ENCODE measurements around the gene FER1L5. TPM values are rescaled to one million over a fixed set of nuclear protein-coding genes. Genes with fewer than 3 reads are reported as not detected.
"Not testable (repeated sequence)": the region's sequence is repeated elsewhere in the genome, so short reads cannot be mapped to it uniquely, and the experiment has no call there.

FER1L5 gene
- total RNA-seq, 1 experiment from 2014 or later: 1.2 TPM

DNA sequence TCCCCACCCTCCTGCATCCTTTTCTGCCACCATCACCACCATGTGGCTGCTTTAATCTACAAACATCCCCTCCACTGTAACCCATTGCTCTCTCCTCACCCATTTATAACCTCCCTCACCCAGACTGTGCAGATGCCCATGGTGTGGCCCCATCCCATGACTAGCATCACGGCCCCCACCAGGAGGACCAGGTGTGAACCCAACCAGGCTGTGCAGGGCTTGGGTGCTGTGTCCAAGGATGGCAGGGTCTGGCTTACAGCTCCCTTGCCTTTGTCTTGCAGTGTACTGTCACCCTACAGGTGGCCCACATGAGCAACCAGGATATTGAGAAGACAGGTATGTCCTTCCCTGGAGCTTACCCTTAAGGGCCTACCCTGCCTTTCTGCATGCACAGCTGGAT lies 6.8 kb downstream of the FER1L5 start:
- no TSS peak for BruUV-seq (replicated peaks)
- H3K9me3 ChIP-seq (ENCODE audit: low read depth, low read length, poor library complexity, severe bottlenecking): no peaks in the 10 kb centered on the region
- H3K27ac ChIP-seq (ENCODE audit: low read depth, low read length, poor library complexity, severe bottlenecking): no peak overlapping the region
- DNase-seq (ENCODE audit: low spot score): no peak
- POLR2A ChIA-PET (ENCODE audit: low non-redundant PET): no interaction called here
- no peak for TF ChIP-seq EZH2 (IDR thresholded peaks at IDR 0.05; ENCODE audit: borderline replicate concordance, low read depth, low read length, poor library complexity, severe bottlenecking)
- TF ChIP-seq, protein P1, sequence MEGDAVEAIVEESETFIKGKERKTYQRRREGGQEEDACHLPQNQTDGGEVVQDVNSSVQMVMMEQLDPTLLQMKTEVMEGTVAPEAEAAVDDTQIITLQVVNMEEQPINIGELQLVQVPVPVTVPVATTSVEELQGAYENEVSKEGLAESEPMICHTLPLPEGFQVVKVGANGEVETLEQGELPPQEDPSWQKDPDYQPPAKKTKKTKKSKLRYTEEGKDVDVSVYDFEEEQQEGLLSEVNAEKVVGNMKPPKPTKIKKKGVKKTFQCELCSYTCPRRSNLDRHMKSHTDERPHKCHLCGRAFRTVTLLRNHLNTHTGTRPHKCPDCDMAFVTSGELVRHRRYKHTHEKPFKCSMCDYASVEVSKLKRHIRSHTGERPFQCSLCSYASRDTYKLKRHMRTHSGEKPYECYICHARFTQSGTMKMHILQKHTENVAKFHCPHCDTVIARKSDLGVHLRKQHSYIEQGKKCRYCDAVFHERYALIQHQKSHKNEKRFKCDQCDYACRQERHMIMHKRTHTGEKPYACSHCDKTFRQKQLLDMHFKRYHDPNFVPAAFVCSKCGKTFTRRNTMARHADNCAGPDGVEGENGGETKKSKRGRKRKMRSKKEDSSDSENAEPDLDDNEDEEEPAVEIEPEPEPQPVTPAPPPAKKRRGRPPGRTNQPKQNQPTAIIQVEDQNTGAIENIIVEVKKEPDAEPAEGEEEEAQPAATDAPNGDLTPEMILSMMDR (conservative IDR thresholded peaks at IDR 0.05; ENCODE audit: low read depth, low read length): no peak
- intact Hi-C loops (cut with micrococcal nuclease; ENCODE audit: unreplicated experiment): no loop called here
- H3K36me3 ChIP-seq (ENCODE audit: insufficient read depth, low read length, poor library complexity, severe bottlenecking): no peaks in the 10 kb centered on the region
- H3K4me1 ChIP-seq (ENCODE audit: insufficient read depth, low read length, poor library complexity, severe bottlenecking): no peaks in the 10 kb centered on the region
- CTCF ChIA-PET: no interaction called here
- H3K4me3 ChIP-seq (ENCODE audit: low read depth, low read length, poor library complexity, severe bottlenecking): no peak overlapping the region
- H3K27me3 ChIP-seq (replicated peaks; ENCODE audit: insufficient read depth, low read depth, low read length, poor library complexity): no peaks in the 10 kb centered on the region

- no peak for DNase-seq (ENCODE audit: low spot score)
- ChIA-PET CTCF (no interaction called here), POLR2A (ENCODE audit: low non-redundant PET) (no interaction called here)
- no peaks in the 10 kb centered on the region for H3K36me3 ChIP-seq (ENCODE audit: insufficient read depth, low read length, poor library complexity, severe bottlenecking)
- H3K9me3 ChIP-seq (ENCODE audit: low read depth, low read length, poor library complexity, severe bottlenecking): no peaks in the 10 kb centered on the region
- no TSS peak for BruUV-seq (replicated peaks)
- no peak overlapping the region for H3K4me3 ChIP-seq (ENCODE audit: low read depth, low read length, poor library complexity, severe bottlenecking)
- H3K4me1 ChIP-seq (ENCODE audit: insufficient read depth, low read length, poor library complexity, severe bottlenecking): no peaks in the 10 kb centered on the region
- TF ChIP-seq EZH2 (IDR thresholded peaks at IDR 0.05; ENCODE audit: borderline replicate concordance, low read depth, low read length, poor library complexity, severe bottlenecking): no peak
- TF ChIP-seq, protein P1 (conservative IDR thresholded peaks at IDR 0.05; ENCODE audit: low read depth, low read length): no peak
- no peaks in the 10 kb centered on the region for H3K27me3 ChIP-seq (replicated peaks; ENCODE audit: insufficient read depth, low read depth, low read length, poor library complexity)
- H3K27ac ChIP-seq (ENCODE audit: low read depth, low read length, poor library complexity, severe bottlenecking): no peak overlapping the region
- intact Hi-C loops (cut with micrococcal nuclease; ENCODE audit: unreplicated experiment): no loop called here
These were observed 9.2 kb downstream of the FER1L5 start for GRCh38 chr2:96651793-96652192.

- POLR2A ChIA-PET (ENCODE audit: low non-redundant PET); H3K36me3 ChIP-seq (ENCODE audit: insufficient read depth, low read length, poor library complexity, severe bottlenecking); DNase-seq (ENCODE audit: low spot score); intact Hi-C loops (cut with micrococcal nuclease; ENCODE audit: unreplicated experiment); BruUV-seq (replicated peaks); H3K4me1 ChIP-seq (ENCODE audit: insufficient read depth, low read length, poor library complexity, severe bottlenecking); CTCF ChIA-PET; H3K4me3 ChIP-seq (ENCODE audit: low read depth, low read length, poor library complexity, severe bottlenecking); H3K27ac ChIP-seq (ENCODE audit: low read depth, low read length, poor library complexity, severe bottlenecking); H3K9me3 ChIP-seq (ENCODE audit: low read depth, low read length, poor library complexity, severe bottlenecking); H3K27me3 ChIP-seq (replicated peaks; ENCODE audit: insufficient read depth, low read depth, low read length, poor library complexity): not testable (repeated sequence)
These were observed 12.2 kb downstream of the FER1L5 start for GRCh38 chr2:96654791-96655190.

- no peak for DNase-seq (ENCODE audit: low spot score)
- intact Hi-C loops (cut with micrococcal nuclease; ENCODE audit: unreplicated experiment): no loop called here
- ChIA-PET CTCF (no interaction called here), POLR2A (ENCODE audit: low non-redundant PET) (no interaction called here)
- H3K27me3 ChIP-seq (replicated peaks; ENCODE audit: insufficient read depth, low read depth, low read length, poor library complexity): no peaks in the 10 kb centered on the region
- TF ChIP-seq, protein P1 (conservative IDR thresholded peaks at IDR 0.05; ENCODE audit: low read depth, low read length): no peak
- TF ChIP-seq EZH2 (IDR thresholded peaks at IDR 0.05; ENCODE audit: borderline replicate concordance, low read depth, low read length, poor library complexity, severe bottlenecking): no peak
- no peaks in the 10 kb centered on the region for H3K4me1 ChIP-seq (ENCODE audit: insufficient read depth, low read length, poor library complexity, severe bottlenecking)
- no TSS peak for BruUV-seq (replicated peaks)
- H3K27ac ChIP-seq (ENCODE audit: low read depth, low read length, poor library complexity, severe bottlenecking): no peak overlapping the region
- H3K4me3 ChIP-seq (ENCODE audit: low read depth, low read length, poor library complexity, severe bottlenecking): no peak overlapping the region
- no peaks in the 10 kb centered on the region for H3K36me3 ChIP-seq (ENCODE audit: insufficient read depth, low read length, poor library complexity, severe bottlenecking)
- no peaks in the 10 kb centered on the region for H3K9me3 ChIP-seq (ENCODE audit: low read depth, low read length, poor library complexity, severe bottlenecking)
These were observed 13.0 kb downstream of the FER1L5 start for GRCh38 chr2:96655526-96655925.
